HFF-Myc (cell line): ENCODE results near the gene GPHB5.

ENCODE experiments used
- DNase-seq: peaks from one replicate; pipeline ENCODE4 v3.0.0-alpha.2; 2011; ENCODE audit warnings: low read depth; ENCODE audit errors: extremely low read depth
- H3K4me3 ChIP-seq: replicated peaks from 2 replicates; pipeline ENCODE4 v1.5.1; 2011; ENCODE audit warnings: low read depth, mild to moderate bottlenecking, control low read depth, low read length
- CTCF ChIP-seq: IDR thresholded peaks from 2 replicates; pipeline ENCODE4 v1.5.1; 2012; ENCODE audit warnings: mild to moderate bottlenecking, low read depth, low read length, control low read depth; ENCODE audit errors: missing control alignments

GPHB5 gene

GRCh38 chr14:63318835-63319234, at the start of gene GPHB5:
Gene GPHB5 (minus strand): TSS chr14:63318935. CDS start chr14:63317849, 1,086 bp downstream.
- no peak for TF ChIP-seq CTCF
- DNase-seq, result no peak
- H3K4me3 ChIP-seq, result no peak within 1 kb of the TSS

- no peak for TF ChIP-seq CTCF
- no peak overlapping the region for H3K4me3 ChIP-seq
- no peak for DNase-seq
These were observed 49.1 kb upstream of the GPHB5 start for GRCh38 chr14:63367742-63368364.

- no peak overlapping the region for H3K4me3 ChIP-seq
- TF ChIP-seq CTCF, result no peak
- no peak for DNase-seq
These were observed 43.7 kb upstream of the GPHB5 start for GRCh38 chr14:63362389-63362819.

GRCh38 chr14:63361790-63362189, 43.1 kb upstream of the GPHB5 start:
- DNase-seq, result no peak
- no peak for TF ChIP-seq CTCF

GRCh38 chr14:63357841-63358240, 39.1 kb upstream of the GPHB5 start:
- TF ChIP-seq CTCF, result no peak
- no peak for DNase-seq
- no peak overlapping the region for H3K4me3 ChIP-seq

More at GRCh38 chr14:63361790-63362189, 43.1 kb upstream of the GPHB5 start:
- H3K4me3 ChIP-seq, result no peak overlapping the region

GRCh38 chr14:63345826-63346225, 27.1 kb upstream of the GPHB5 start:
- no peak for TF ChIP-seq CTCF
- H3K4me3 ChIP-seq, result no peak overlapping the region
- DNase-seq, result no peak

- DNase-seq, result no peak
- no peak overlapping the region for H3K4me3 ChIP-seq
- no peak for TF ChIP-seq CTCF
These were observed 25.6 kb upstream of the GPHB5 start for GRCh38 chr14:63344336-63344735.
